HG03354 (cell line): ENCODE data around the gene EFNA4.
"Not testable (repeated sequence)": the region's sequence is repeated elsewhere in the genome, so short reads cannot be mapped to it uniquely, and the experiment has no call there.

Experiments
- ATAC-seq: cut with Tn5 transposase; IDR thresholded peaks from one replicate; pipeline ENCODE4 v1.9.1; 2021; ENCODE audit warnings: mild to moderate bottlenecking; ENCODE audit not compliant: unreplicated experiment, poor library complexity, severe bottlenecking

Gene EFNA4

GRCh38 chr1:155108296-155108695, 44.8 kb downstream of the EFNA4 start:
- ATAC-seq = no peak

GRCh38 chr1:155110381-155110780, 46.8 kb downstream of the EFNA4 start:
- no peak for ATAC-seq

- no peak for ATAC-seq
These were observed 47.3 kb downstream of the EFNA4 start for GRCh38 chr1:155110826-155111225.

GRCh38 chr1:155113450-155113980, 50.0 kb downstream of the EFNA4 start:
- ATAC-seq = no peak

GRCh38 chr1:155116113-155116764, 52.7 kb downstream of the EFNA4 start:
- no peak for ATAC-seq

GRCh38 chr1:155117610-155118009, 54.1 kb downstream of the EFNA4 start:
- no peak for ATAC-seq

GRCh38 chr1:155118090-155118489, 54.5 kb downstream of the EFNA4 start:
- not testable (repeated sequence) for ATAC-seq
